ENCODE measurements around the gene DDX43.
"Not testable (repeated sequence)": the region's sequence is repeated elsewhere in the genome, so short reads cannot be mapped to it uniquely, and the experiment has no call there.

Gene DDX43

GRCh38 chr6:73394577-73395354 lies at the start of gene DDX43:
Gene DDX43 (plus strand): TSS chr6:73394828. CDS start chr6:73394906, 78 bp downstream.
- no peak for DNase-seq (ENCODE audit: low read depth)

- DNase-seq (ENCODE audit: low read depth), result no peak
Observed at GRCh38 chr6:73348550-73349204, 46.0 kb upstream of the DDX43 start.

- no peak for DNase-seq (ENCODE audit: low read depth)
Observed at GRCh38 chr6:73349311-73349710, 45.3 kb upstream of the DDX43 start.

- no peak for DNase-seq (ENCODE audit: low read depth)
Observed at GRCh38 chr6:73353636-73354593, 40.7 kb upstream of the DDX43 start, which contains the start of gene DPPA5. Gene DPPA5 (minus strand): TSS chr6:73354276. CDS start chr6:73354225, 51 bp downstream.

GRCh38 chr6:73362358-73362757 lies 32.3 kb upstream of the DDX43 start, which contains the start of gene KHDC3L:
Gene KHDC3L (plus strand): TSS chr6:73362658. CDS start chr6:73362730, 72 bp downstream.
- no peak for DNase-seq (ENCODE audit: low read depth)

- DNase-seq (ENCODE audit: low read depth), result no peak
Observed at GRCh38 chr6:73362869-73363536, 31.6 kb upstream of the DDX43 start.

GRCh38 chr6:73363537-73363875 lies 31.1 kb upstream of the DDX43 start:
- DNase-seq (ENCODE audit: low read depth), result no peak

- no peak for DNase-seq (ENCODE audit: low read depth)
Observed at GRCh38 chr6:73364121-73364520, 30.5 kb upstream of the DDX43 start.

GRCh38 chr6:73364549-73364948 lies 30.1 kb upstream of the DDX43 start:
- DNase-seq (ENCODE audit: low read depth), result no peak

- no peak for DNase-seq (ENCODE audit: low read depth)
Observed at GRCh38 chr6:73367761-73368355, 26.8 kb upstream of the DDX43 start.

GRCh38 chr6:73368675-73369074 lies 26.0 kb upstream of the DDX43 start:
- DNase-seq (ENCODE audit: low read depth), result no peak

- no peak for DNase-seq (ENCODE audit: low read depth)
Observed at GRCh38 chr6:73369157-73369556, 25.5 kb upstream of the DDX43 start.

- DNase-seq (ENCODE audit: low read depth), result no peak
Observed at GRCh38 chr6:73369563-73369962, 25.1 kb upstream of the DDX43 start, which contains the start of gene OOEP. Gene OOEP (minus strand): TSS chr6:73369897. CDS start chr6:73369792, 105 bp downstream.

- DNase-seq (ENCODE audit: low read depth), result no peak
Observed at GRCh38 chr6:73371984-73372383, 22.6 kb upstream of the DDX43 start.

GRCh38 chr6:73372516-73372915 lies 22.1 kb upstream of the DDX43 start:
- DNase-seq (ENCODE audit: low read depth), result no peak

- no peak for DNase-seq (ENCODE audit: low read depth)
Observed at GRCh38 chr6:73375216-73375615, 19.4 kb upstream of the DDX43 start.

GRCh38 chr6:73377225-73377624 lies 17.4 kb upstream of the DDX43 start:
- DNase-seq (ENCODE audit: low read depth), result no peak

- DNase-seq (ENCODE audit: low read depth), result not testable (repeated sequence)
Observed at GRCh38 chr6:73381531-73381930, 13.1 kb upstream of the DDX43 start.

GRCh38 chr6:73382462-73383113 lies 12.0 kb upstream of the DDX43 start:
- no peak for DNase-seq (ENCODE audit: low read depth)

- DNase-seq (ENCODE audit: low read depth), result no peak
Observed at GRCh38 chr6:73388433-73388799, 6.2 kb upstream of the DDX43 start.
